ENCODE results near the gene ACSS1.

Gene ACSS1

DNA sequence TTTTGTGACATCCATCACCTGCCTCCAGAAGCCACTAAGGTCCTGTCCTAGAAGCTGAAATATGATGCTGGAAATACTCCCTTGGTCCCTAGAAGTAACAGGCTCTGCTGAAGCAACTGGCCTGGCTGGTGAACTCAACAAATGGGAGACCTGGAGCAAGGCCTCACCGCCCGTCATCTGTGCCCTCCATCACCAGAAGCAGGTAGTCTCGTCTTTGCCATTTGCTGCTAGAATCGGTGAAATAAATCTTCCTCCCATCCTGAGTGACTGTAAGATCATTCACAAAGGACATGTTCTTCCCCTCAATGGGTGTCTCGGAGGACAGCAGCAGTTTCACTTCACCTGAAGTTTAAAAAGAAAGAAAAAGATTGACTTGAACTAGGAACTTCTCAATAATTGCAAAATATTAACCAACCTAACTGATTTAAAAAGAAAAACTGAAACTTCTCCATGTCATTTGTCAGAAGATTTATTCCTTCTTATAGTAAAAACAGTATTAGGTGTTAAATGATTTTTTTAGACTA is 87.8 kb downstream of the ACSS1 start:
- no peak for DNase-seq

DNA sequence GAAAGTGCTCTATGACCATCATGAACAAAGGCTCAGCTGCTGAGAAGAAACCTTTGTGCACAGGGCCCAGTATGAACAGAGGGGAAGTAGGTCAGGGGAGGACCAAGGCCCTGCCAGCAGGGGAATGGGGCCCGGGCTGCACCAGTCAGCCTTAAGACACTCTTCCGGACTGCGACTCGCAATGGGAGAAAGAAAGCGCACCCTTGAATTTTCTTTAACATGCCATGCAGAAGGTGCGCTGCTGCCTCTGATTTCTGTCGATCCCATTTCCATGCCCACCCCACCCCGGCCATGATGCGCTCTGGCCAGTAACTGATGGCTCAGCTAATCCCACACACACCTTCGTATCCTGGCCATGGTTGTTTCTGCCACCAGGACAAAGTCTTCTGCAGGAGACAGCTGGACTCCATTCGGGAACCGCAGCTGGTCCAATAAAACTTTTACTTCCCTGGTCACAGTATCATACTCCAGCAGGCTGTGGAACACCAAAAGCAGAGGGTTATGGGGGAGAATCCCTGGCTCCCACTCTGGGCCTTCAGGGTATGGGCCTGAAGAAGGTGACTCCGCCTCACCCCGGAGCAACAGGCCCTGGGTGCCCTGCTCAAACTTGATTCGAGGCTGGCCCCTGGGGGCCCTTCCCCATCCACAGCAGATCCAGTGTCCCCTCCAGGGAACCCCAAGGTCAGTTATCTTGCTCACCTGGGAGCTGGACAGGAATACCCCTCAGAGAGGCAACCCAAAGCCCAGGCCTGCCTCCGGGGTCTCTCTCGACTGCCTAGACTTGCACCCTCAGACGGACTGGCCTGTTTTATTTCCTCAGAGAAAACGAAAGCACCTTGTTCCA is 88.5 kb downstream of the ACSS1 start:
- DNase-seq = no peak

DNA sequence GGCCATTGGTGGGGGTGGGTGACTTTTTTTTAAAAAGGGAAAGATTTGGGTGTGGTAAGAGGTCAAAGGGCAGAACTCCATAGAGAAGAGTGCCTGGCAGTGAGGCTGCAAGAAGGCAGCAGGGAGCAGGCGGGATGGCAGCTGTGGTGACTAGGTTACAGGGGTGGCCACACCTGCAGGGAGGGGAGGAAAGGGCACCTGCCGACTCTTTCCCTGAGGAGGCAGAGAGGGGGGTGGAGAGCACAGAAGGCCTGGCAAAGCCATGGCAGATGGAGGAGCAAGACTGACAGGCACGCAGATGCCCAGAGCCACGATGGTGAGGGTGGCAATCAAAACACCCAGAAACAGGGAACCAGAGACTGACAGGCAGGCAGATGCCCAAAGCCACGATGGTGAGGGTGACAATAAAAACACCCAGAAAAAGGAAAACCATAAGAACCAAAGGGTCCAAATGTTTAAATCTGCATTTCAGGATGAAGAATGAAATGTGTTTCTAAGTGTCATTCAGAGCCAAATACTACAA is 89.6 kb downstream of the ACSS1 start:
- DNase-seq = no peak

DNA sequence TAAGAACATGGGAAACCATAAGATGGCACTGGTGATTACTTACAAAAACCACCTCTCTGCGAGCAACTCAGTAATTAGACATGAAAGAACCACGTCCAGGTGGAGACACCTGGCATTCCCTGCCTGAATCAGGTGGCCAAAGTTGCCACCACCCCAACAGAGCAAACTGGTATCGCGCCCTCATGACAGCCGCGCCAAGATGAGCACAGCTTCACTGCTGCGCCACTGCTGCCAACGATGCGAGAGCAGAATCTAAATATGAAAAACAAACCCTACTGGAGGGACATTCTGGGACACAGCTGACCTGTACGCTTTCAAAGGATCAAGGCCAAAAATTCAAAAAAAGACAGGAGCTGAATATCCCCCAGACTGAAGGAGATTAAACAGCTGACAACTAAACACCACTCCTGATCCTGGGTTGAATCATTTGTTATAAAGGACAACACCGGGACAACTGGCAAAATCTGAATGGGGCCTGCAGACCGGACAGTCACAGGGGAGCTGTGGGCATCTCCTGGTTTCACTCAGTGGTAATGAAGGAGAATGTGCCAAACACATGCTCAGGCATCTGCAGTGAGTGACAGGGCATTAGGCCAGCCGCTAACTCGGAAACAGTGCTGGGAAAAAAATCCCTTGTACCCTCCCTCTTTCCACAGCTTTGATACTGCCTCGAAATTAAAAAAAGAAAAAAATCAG is 91.5 kb downstream of the ACSS1 start:
- peak in 1 of 2 experiments; percentile 0 for DNase-seq

DNA sequence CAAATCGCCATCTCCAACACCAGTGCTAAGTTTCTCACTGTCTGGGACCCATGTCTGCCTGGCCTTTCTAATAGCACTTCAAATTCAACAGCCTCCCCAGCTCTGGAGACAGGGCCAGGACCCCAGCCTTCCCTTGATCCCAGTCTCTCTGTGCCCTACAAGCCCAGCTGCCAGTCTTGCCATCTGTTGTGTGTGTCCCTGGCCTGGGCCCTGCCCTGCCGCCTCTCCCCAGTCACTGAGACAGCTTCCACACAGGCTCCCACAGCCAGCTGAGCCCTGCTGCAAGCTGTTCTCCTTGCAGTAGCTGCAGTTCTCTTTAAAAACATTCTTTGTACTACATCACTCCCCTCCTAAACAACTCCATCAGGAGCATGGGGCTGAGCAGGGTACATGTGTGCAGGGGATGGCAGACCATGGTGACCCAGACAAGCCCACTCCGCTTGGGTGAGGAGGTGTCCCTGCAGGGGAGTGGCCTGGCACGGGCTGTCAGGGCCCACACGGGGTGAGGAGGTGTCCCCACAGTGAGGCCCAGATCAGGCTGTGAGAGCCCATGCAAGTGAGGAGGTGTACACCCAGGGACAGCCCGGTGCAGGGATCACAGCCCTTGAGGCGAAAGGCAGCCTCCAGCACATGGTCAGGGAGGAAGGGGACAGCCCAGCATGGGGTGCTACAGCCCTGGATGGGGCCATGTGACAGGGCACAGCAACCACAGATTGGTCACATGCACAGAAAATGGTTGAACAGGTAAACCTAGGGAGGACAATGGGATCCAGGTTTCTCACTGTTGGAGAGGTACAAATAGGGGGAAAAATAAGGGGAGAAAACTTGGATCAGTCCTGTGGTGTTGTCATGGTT is 92.6 kb downstream of the ACSS1 start:
- DNase-seq = no peak

DNA sequence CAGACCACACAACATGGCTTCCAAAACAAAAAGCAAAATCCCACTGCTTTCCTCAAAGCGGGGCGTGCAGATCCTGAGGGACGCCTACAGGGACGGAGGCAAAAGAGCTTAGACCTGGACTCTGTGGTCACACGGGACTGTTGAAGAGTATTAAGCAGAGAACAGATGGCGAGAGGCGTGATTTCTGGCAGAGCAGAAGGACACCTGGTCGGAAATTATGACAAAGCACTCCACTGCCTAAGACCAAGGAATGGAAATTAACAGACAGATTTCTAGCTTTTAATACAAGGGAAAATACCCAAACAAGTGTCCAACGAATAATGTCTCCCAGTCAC is 93.5 kb downstream of the ACSS1 start:
- no peak for DNase-seq

DNA sequence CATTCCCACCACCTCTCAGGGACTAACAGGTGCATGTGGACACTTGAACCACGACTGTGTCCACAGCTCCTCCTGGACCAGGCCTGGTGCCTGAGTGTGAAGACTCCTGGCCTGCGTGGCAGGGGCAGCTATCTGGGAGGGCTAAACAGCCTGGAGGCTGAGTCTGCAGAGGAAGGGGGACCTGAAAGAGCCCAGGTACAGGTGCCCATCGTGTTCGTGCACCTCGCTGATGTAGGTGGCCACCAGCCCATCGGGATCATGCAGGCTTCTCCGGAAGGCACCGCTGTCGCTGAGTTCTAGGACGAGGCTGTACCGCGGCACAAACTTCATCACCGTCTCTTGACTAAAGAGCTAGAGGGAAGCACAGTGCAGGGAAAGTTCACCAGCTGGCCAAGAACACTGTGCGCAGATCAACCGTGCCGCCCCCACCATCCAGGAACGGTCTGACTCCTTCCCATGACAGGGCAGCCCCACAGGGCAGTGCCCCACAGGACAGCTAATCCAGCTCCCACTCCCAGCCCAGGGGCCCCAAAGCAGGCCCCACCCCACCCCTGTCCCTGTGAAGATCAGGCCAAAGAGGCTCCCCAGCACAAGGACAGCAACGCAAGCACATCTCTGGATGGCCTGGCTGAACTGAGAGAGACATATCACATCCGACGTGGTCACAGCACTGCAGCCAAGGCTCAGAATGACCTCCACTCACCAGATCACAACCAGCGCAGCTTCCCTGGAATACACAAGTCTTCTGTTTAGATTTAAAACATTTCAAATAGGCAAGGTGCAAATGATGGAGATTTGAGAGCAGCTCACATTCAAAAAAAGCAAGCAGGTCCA is 94.0 kb downstream of the ACSS1 start:
- DNase-seq = no peak

DNA sequence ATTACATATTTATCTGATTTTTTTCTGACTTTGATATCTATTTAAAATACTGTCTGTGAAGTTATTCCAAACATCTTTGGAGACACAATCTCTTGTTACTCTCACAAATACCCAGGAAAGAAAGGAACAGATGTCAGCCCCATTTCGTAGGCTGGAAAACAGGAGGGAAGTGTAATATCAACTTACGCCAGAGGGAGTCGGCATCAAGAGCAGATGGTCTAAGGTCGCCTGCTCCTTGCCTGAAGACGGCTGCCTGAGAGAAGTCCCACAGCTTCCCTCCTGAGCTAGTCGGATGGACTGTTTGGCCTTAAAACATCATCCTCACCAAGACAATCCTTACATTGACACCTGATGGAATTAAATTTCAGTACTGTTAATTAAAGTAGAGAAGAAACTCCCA is 95.4 kb downstream of the ACSS1 start:
- DNase-seq = no peak

DNA sequence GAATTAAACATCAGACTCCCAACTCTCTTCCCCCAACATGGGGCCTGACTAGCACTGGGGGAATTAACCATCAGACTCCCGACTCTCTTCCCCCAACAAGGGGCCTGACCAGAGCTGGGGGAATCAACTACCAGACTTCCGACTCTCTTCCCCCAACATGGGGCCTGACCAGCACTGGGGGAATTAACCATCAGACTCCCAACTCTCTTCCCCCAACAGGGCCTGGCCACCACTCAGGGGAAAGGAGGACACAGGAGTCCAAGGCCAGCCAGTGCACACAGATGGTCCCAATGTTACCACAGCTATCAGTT is 95.8 kb downstream of the ACSS1 start:
- no peak for DNase-seq

DNA sequence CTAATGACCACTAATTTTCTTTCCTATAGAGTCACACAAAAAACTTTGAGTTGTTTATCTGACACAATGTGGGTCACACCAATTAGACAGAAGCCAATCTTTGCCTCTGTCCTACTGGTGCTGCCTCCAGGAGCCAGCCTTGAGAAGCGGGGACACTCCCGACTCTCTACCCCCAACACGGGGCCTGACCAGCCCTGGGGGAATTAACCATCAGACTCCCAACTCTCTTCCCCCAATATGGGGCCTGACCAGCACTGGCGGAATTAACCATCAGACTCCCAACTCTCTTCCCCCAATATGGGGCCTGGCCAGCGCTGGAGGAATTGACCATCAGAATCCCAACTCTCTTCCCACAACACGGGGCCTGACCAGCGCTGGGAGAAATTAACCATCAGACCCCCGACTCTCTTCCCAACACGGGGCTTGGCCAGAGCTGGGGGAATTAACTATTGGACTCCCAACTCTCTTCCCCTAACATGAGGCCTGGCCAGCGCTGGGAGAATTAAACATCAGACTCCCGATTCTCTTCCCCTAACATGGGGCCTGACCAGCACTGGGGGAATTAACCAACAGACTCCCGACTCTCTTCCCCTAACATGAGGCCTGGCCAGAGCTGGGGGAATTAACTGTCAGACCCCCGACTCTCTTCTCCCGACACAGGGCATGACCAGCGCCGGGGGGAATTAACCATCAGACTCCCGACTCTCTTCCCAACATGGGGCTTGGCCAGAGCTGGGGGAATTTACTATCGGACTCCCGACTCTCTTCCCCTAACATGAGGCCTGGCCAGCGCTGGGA is 96.4 kb downstream of the ACSS1 start:
- no peak for DNase-seq

DNA sequence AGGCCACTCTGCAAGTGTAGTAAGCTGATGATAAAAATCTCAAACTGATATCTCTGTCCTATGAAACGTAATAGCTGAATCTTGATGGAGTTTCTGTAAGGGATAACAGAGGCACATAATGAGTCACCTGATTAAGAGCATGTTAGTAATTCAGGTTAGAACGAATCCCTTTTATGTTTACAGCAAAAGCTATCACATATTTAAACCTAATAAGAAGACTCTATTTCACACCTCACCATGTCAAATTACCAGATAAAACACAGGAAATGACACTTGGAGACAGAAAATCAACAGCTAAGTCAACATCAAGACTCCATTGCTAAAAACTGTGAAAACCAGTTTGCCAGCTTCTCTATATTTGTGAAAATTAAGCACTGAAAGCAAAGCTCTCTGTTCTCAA is 97.1 kb downstream of the ACSS1 start:
- DNase-seq = no peak

DNA sequence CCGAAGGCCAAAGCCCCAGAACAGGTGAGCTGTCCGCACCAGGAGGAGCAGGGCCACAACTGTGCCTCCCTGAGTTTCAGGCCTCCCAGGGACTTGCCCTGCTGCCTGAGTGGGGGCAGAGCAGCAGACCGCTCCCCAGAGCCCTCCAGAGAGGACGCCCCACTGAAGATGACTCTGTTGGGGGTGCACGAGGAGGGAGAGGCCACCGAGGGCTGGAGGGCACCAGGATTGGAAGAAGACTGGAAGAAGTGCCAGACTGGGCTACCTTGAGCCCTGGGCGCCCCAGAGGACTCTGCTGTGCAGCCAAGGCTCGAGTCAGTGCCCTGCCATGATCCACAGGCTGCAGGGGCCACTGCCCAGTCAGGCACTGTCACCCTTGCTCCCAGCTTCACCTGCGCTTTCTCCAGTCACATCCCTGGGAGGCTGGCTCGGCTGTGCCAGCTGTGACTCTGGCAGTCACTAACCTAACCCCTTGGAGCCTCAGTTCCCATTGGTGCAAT is 97.6 kb downstream of the ACSS1 start:
- DNase-seq = no peak

DNA sequence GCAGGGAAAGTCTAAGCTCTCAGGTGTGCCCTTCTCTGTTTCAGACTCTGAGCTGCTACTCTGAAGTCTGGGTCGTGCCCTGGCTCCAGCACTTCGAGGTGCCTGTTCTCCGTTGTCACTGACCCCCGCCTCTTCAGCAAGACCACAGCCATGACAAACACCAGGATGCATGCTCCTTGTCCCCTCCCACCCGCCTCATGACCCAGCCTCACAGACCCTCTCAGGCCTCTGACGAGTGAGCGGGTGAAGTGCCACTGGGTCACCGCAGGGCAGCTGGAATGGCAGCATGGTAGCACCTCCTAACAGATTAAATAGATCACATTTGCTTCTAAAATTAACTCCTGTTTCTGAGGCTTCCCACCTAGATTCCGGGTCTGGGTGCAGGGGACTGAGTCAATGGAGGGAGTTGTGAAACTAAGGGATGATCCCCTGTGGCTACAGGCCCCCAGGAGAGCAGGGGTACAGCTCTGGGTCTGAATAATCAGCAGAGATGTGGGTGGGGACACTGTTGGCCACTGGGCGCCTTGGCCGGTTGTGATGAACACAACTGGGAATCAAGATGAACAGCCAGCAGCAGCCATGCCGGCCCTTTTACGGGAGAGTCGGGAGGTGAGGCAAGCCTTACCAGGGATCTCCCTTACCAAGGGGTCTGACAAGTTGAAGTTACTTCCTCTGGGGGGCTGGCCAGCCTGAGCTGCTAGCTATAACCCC is 98.2 kb downstream of the ACSS1 start:
- no peak for DNase-seq

DNA sequence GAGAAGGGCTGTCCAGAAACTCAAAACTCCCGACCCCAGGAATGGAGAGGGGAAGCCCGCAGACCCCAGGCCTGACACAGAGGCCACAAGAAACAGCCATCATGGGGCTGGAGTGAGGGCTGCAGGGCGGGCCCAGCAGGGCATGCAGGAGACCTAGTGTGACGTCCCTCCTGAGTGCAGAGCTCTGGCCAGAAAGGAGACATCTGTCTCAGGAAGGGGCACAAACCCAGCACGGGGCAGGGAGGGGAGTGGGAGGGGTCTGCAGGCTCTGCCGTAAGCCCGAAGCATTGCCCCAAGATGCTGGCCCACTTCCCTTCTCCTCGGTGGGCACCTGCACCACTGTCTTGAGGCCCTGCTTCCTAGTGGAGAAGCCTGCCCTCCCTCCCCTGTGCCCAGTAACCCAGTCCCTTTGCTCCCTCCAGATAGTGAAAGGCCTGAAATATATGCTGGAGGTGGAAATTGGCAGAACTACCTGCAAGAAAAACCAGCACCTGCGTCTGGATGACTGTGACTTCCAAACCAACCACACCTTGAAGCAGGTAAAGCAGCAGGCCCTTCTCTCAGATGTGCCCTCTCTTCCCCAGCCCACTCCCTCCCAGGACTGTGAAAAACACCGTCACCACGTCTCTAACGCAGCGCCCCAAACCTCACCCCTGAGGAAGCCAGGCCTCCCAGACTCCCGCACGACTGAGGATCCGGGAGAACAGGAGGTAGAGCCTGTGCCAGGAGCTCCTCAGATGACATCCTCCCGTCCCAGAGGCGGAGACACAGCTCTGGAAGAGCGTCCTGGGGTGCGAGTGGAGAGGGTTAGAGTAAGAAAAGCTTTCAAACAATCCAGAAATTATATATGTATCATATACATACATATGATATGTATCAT is 99.2 kb downstream of the ACSS1 start:
- DNase-seq = no peak

DNA sequence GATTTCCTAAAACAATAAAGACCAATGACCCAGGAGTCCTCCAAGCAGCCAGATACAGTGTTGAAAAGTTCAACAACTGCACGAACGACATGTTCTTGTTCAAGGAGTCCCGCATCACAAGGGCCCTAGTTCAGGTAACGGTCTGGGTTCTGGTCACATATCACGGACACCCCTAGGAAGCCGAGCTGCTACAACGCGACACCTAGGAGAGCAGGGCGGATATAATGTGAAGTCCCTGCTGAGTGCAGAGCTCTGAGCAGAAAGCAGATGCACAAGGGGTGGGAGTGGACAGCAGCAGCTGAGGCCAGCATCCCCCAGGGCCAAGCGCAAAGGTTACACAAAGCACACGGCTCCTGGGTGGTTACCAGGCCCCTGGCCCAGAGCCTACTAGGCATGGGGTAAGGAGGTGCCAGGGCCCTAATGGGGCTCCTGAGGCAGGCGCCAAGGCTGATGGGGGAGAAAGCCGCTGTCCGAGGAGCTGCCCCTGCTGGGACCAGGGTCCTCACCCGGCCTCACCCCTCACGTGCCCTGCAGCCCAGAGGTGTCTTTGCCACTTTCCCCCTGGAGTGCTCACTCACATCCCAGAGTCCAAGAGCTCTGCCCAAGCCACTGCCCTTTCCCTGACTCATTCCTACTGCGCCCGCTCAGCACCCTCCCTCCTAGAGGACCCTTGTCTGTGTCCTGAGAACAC is 100.5 kb downstream of the ACSS1 start:
- DNase-seq = no peak
